Stimulated activated CD8-positive, alpha-beta memory T cell treated with anti-CD3 and anti-CD28 coated beads, Interleukin-7, amount 100 ng/mL, for 48 hours (primary cell): Measurements from ENCODE around the gene CAPN13.

Experiments used
- DNase-seq, 2 donors: peaks; one replicate each; pipeline ENCODE4 v3.0.0-alpha.2; 2020; ENCODE audit warnings: low read depth in 1 of 2; ENCODE audit errors: extremely low read depth in 1 of 2

Gene CAPN13

DNA sequence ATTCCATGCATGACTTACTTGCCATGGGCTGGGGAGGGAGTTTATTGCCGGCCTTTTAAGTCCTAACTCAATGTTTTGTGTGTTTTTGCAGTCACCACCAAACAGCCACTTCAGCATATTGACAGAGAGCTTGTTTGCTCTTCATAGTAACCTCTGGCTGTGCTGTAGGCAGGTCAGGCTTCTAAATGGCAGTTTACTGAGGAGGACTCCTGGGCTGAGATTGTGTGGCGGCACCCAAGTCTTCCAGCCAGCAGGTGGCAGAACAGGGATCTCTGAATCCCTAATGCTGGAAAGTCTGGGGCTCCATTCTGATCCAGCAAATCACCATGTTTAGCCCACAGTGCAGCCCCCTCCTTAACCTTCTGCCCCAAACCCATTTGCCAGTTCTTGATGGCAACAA, 121.2 kb downstream of the CAPN13 start:
- no peak for DNase-seq

DNA sequence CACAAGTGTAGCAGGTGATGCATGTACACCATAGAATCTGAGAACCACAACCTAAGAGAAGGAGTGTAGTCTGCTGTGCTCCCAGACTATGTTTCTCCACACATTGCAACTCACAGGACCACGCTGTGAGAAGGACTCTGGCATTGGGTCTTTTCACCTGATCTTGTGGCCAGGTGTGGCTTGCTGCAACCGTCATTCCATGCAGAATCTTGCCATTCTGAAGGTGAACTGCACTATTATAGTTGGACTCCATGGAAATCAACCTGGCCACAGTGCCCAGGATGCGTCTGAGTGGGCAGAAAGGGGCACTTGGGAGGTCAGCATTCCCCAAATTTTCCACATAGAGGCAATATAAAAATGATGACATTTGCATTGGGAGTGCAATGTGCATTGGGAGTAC, 122.2 kb downstream of the CAPN13 start:
- no peak for DNase-seq

DNA sequence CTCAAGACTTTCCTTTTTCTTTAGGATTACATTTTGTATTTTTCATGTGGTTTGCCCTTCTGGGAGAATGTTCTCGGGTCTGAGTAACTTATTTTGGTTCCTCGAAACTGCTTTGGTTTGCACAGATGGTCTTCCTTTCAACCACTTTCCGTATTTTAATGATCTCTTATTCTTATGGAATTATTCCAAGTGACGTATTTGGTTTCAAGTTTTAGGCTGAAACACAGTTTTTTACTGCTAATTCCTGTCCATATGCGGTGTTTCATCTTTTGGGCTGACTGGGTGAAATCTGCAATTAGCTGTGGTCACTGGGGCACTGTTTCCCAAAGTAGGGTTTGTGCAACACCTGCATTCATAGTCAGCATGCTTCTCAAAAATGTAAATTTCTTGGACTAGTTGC, 122.7 kb downstream of the CAPN13 start:
- no peak for DNase-seq

DNA sequence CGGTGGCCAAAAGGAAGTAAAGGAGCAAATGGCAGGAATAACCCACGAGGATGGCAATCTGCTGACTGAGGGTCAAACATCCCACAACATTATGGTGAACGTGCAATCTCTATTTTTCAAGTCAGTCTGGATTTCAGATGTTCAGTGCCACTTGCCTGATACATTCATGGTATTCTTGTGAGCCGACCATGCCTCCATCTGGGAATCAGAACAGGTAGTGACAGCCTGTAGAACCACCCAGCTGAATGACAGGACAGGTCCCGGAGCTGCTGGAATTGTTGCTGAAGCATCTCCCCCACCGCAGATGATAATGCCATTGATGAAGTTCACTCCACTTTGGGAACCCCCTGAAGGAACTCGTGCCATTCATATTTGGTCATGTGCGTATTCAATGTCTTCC, 123.2 kb downstream of the CAPN13 start:
- no peak for DNase-seq

DNA sequence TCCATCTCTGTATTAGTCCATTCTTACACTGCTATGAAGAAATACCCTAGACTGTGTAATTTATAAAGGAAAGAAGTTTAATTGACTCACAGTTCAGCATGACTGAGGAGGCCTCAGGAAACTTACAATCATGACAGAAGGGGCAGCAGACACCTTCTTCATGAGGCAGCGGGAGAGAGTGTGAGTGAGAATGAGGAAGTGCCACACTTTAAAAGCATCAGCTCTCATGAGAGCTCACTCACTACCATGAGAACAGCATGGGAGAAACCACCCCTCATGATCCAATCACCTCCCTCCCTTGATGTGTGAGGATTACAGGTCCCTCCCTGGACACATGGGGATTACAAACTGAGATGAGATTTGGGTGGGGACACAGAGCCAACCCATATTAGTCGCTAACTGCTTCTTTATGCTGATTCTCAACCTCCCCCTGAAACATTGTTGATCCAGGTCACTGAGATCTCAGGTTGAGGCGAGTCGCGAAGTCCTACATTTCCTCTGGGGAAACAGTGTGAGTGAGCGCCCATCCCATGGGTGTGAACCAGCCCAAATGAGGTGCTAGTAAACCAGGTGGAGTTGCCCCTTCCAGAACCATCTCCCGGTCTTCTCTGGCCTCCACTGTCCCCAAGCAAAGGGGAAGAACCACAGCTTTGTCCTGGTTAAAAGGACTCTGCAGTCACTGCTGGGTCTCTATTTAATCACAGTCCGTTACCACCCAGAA, 123.8 kb downstream of the CAPN13 start:
- DNase-seq = no peak

DNA sequence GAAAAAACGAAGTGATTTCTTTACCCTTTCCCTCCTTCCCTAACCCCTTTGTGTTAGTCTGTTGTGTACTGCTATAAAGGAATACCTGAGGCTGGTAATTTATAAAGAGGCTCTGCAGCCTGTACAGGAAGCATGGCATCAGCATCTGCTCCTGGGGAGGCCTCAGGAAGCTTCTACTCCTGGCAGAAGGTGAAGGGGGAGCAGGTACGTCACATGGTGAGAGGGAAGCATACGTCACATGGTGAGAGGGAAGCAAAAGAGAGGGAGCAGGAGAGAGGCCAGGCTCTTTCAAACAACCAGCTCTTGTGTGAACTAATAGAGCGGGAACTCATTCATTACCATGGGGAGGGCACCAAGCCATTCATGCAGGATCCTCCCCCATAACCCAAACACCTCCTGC, 126.2 kb downstream of the CAPN13 start:
- DNase-seq = no peak

DNA sequence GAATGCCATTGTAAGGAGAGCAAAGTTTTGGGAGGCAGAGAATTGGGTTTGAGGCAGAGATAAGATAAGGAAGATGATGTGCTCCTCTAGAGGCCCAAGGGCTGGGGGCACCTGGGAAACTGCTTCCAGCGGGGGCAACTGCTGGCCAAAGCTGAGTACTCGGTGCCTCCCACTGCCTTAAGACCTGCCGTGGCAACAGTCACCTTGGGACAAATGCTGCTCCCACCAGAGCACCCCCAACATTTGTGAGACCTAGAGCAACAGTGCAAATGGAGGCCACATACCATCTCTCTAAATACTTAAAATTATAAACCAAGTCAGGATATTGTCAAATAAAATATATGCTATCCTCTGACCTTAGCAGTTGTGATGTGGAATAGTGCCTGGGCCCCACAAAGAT, 127.1 kb downstream of the CAPN13 start:
- no peak for DNase-seq

DNA sequence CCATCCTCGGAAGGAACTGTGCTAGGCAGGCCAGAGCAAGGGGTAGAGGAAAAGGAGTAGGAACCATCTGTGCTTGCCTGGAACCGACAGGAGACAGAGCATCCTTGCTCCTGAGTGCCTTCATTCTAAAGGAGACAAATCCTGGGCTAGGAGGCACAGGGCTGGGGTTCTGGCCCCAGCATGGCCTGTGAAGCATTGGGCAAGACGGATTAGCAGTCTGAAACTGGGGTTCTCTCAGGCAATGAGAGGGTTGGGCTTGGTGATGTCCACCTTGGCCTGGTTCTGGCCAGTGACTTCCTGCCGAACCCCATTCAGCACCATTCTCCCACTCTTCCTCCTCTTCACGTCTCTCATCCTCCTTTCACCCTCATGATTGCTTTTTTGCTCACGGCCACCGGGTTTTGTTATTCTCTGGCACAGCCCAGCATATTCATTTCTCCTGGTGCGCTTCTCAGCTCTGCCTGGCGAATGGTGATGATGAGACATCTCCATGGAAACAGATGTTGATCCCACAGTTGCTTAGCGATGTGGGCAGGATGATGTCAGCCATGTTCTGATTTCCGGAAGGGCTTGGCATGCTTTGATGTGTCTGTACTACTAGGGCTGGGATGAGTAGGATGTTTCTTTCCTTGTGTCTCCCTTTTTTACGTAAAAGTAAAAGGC, 127.7 kb downstream of the CAPN13 start:
- DNase-seq = no peak

DNA sequence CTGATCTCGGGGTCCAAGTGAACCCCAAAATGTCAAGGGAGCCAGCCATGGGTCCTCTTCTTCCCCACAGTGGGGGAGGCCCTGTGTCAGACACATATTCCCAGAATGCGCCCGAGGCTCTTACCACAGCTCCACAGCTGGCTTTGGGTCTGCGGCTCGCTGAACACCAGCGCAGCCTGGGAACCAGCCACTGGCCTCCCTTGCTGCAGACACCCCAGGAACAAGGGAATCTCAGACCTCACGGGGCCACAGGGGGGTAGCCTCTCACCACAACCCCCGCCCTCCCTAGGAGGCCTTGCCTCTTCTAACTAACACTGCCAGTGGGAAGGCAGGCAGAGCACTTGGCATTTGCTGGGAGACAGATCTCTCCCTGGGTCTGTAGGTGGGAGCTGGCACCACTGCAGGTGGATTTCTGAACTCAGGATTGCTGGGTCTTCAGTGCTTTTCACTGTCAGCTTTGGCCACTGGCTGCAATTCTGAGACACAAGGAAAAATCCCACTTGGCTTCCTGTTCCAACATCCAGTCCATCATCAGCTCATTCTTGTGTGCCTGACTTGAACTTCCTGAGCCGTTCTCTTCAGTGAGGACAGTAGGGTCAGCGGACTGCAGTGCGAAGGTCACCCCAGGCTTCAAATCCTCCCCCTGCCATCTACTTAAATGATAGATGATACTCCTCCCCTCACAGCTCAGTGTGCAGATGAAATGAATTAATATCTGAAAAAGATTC, 128.7 kb downstream of the CAPN13 start:
- no peak for DNase-seq

DNA sequence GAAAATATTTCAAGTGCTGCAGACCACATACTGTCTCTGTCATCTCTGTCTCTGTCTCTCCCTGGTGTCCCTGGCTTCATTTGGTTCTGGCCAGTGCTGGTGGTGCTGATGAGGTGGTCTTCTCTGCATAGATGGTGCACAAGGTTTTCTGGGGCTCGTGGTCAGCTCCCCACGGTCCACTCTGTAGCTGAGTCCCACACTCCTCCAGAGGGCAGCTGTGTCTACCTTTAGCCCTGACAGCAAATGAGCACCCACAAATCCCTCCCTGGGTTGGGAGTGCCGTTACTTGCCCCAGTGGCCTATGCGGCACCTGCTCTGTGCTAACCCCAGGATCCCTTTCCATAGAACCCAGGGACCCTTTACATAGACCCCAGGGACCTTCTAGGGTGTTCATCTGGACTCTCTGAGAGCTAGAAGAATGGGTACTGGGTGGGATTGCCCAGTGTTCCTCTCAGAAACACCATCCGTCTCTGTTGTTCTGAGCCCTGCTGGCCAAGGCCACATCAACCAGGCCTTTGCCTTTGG, 129.3 kb downstream of the CAPN13 start:
- no peak for DNase-seq

DNA sequence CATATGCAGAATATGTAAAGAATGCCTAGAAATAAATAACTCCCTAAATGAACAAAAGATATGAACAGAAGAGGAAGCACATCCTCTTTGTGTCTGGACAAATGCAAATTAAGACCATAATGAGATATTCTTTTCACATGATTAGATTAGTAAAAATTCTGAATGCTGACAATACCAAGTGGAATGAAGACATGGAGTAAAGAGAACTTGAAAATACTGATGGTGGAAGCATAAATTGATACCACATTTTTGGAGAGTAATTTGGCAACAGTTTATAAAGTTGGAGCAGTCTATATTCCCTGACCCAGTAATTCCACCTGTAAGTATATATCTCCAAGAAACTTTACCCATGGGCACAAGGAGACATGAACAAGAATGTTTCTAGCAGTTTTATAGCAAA, 130.0 kb downstream of the CAPN13 start:
- no peak for DNase-seq

DNA sequence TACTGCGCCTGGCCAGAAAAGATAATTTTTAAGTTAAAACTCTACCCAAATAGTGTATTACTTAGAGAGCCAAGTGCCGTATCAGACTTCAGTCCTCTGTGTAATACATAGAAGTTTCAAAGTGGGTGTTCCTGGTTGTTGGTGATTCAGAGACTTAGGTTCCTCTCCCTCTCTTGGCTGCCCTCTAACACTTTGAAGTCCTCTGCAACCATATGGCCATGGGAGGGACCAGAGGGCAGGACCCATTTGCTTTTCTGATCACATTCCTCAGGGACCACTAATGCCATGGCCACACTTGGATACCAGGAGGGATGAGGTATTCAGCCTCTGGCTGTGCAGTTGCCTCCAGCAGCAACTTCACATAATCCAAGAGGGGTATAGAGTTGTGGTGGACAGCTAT, 131.5 kb downstream of the CAPN13 start:
- no peak for DNase-seq

DNA sequence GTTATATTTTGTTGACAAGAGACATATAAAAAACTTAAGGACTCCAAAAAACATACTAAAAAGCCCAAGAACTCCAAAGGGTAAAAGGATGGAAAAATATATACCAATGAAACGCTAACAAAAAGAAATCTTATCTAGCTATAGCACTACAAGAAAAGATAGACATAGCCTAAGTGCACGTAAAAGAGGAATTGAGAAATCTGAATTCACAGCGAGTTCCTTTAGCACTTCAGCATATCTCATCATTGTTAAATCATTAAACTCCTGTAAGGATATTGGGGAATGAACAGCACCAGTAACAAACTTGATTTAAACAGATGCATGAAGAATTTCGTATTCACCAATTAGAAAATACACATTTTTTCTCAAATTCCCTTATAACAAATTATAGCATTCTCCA, 134.1 kb downstream of the CAPN13 start:
- DNase-seq = no peak
